ENCODE data around the gene VWC2L. TPM values are rescaled to one million over a fixed set of nuclear protein-coding genes. Genes with fewer than 3 reads are reported as not detected.
A peak's percentile ranks its signal among the peaks of the same experiment; 100 is the strongest.

Gene VWC2L
- total RNA-seq, 2 donors from 2014 or later = not detected

GRCh38 chr2:214591366-214591765, 180.5 kb downstream of the VWC2L start:
- H3K4me3 ChIP-seq (ENCODE audit: low read length) = no peak overlapping the region
- no peaks in the 10 kb centered on the region for H3K36me3 ChIP-seq (ENCODE audit: control insufficient read depth, insufficient read depth, low read length)
- H3K27me3 ChIP-seq (ENCODE audit: control insufficient read depth, insufficient read depth, low read length, poor library complexity, severe bottlenecking) = no peaks in the 10 kb centered on the region
- Mint-ChIP-seq H3K36me3 (ENCODE audit: low read depth) (peaks cover 2% of the 10 kb centered on the region), H3K27ac (no peak overlapping the region), H3K4me1 (peaks cover 8% of the 10 kb centered on the region), H3K9me3 (peaks cover 4% of the 10 kb centered on the region), H3K4me3 (no peak overlapping the region), H3K27me3 (ENCODE audit: insufficient read depth) (peaks cover 61% of the 10 kb centered on the region)
- DNase-seq = no peak
- no peak overlapping the region for H3K27ac ChIP-seq (ENCODE audit: low read depth, low read length)
- no peaks in the 10 kb centered on the region for H3K4me1 ChIP-seq (ENCODE audit: control insufficient read depth, insufficient read depth, low read length)
- TF ChIP-seq, protein P1, sequence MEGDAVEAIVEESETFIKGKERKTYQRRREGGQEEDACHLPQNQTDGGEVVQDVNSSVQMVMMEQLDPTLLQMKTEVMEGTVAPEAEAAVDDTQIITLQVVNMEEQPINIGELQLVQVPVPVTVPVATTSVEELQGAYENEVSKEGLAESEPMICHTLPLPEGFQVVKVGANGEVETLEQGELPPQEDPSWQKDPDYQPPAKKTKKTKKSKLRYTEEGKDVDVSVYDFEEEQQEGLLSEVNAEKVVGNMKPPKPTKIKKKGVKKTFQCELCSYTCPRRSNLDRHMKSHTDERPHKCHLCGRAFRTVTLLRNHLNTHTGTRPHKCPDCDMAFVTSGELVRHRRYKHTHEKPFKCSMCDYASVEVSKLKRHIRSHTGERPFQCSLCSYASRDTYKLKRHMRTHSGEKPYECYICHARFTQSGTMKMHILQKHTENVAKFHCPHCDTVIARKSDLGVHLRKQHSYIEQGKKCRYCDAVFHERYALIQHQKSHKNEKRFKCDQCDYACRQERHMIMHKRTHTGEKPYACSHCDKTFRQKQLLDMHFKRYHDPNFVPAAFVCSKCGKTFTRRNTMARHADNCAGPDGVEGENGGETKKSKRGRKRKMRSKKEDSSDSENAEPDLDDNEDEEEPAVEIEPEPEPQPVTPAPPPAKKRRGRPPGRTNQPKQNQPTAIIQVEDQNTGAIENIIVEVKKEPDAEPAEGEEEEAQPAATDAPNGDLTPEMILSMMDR (conservative IDR thresholded peaks at IDR 0.05) = peak; percentile 58
- H3K9ac ChIP-seq (ENCODE audit: extremely low read depth, low read length, poor library complexity, severe bottlenecking) = no peak overlapping the region
- no peaks in the 10 kb centered on the region for H3K9me3 ChIP-seq (ENCODE audit: control insufficient read depth, low read length)
- 80 to 83% methylated on average over 1 of the region's 1 CpG for WGBS, 2 experiments (ENCODE audit: insufficient coverage in 1 of 2, insufficient read length in 1 of 2)

- no peak overlapping the region for H3K27ac ChIP-seq (ENCODE audit: low read depth, low read length)
- peaks cover 2% of the 10 kb centered on the region for H3K36me3 Mint-ChIP-seq (ENCODE audit: low read depth)
- H3K4me3 Mint-ChIP-seq = no peak overlapping the region
- no peak for DNase-seq
- H3K36me3 ChIP-seq (ENCODE audit: control insufficient read depth, insufficient read depth, low read length) = no peaks in the 10 kb centered on the region
- H3K4me3 ChIP-seq (ENCODE audit: low read length) = no peak overlapping the region
- H3K4me1 Mint-ChIP-seq = peaks cover 8% of the 10 kb centered on the region
- peaks cover 62% of the 10 kb centered on the region for H3K27me3 Mint-ChIP-seq (ENCODE audit: insufficient read depth)
- no peak overlapping the region for H3K9ac ChIP-seq (ENCODE audit: extremely low read depth, low read length, poor library complexity, severe bottlenecking)
- H3K27ac Mint-ChIP-seq = no peak overlapping the region
- H3K4me1 ChIP-seq (ENCODE audit: control insufficient read depth, insufficient read depth, low read length) = no peaks in the 10 kb centered on the region
- H3K27me3 ChIP-seq (ENCODE audit: control insufficient read depth, insufficient read depth, low read length, poor library complexity, severe bottlenecking) = peaks cover 4% of the 10 kb centered on the region
- H3K9me3 ChIP-seq (ENCODE audit: control insufficient read depth, low read length) = no peaks in the 10 kb centered on the region
- peaks cover 4% of the 10 kb centered on the region for H3K9me3 Mint-ChIP-seq
- 69 to 71% methylated on average over 2 to 4 of the region's 4 CpGs for WGBS, 2 experiments (ENCODE audit: insufficient coverage in 1 of 2, insufficient read length in 1 of 2)
- TF ChIP-seq, protein P1 (conservative IDR thresholded peaks at IDR 0.05) = no peak
Measured at GRCh38 chr2:214592011-214592410, 181.2 kb downstream of the VWC2L start.

- Mint-ChIP-seq H3K27ac (peak overlapping the region; percentile 84), H3K4me1 (peaks cover 8% of the 10 kb centered on the region), H3K36me3 (ENCODE audit: low read depth) (peaks cover 2% of the 10 kb centered on the region), H3K27me3 (ENCODE audit: insufficient read depth) (peaks cover 68% of the 10 kb centered on the region), H3K9me3 (peaks cover 4% of the 10 kb centered on the region), H3K4me3 (no peak overlapping the region)
- TF ChIP-seq, protein P1 (conservative IDR thresholded peaks at IDR 0.05) = no peak
- Histone ChIP-seq H3K4me3 (ENCODE audit: low read length) (peak overlapping the region; percentile 14), H3K36me3 (ENCODE audit: control insufficient read depth, insufficient read depth, low read length) (peaks cover 3% of the 10 kb centered on the region), H3K9me3 (ENCODE audit: control insufficient read depth, low read length) (no peaks in the 10 kb centered on the region), H3K9ac (ENCODE audit: extremely low read depth, low read length, poor library complexity, severe bottlenecking) (peak overlapping the region; percentile 21), H3K27ac (ENCODE audit: low read depth, low read length) (peak overlapping the region; percentile 77), H3K27me3 (ENCODE audit: control insufficient read depth, insufficient read depth, low read length, poor library complexity, severe bottlenecking) (peaks cover 4% of the 10 kb centered on the region), H3K4me1 (ENCODE audit: control insufficient read depth, insufficient read depth, low read length) (no peaks in the 10 kb centered on the region)
- 0 to 3% methylated on average over 1 of the region's 1 CpG for WGBS, 2 experiments (ENCODE audit: insufficient coverage in 1 of 2, insufficient read length in 1 of 2)
- peak; percentile 89 for DNase-seq
Measured at GRCh38 chr2:214593727-214594126, 182.9 kb downstream of the VWC2L start.

Data from endodermal cell (in vitro differentiated cells).